Prostate gland (tissue), 2 donors: Measurements from ENCODE around the gene TMEM92. TPM values are rescaled to one million over a fixed set of nuclear protein-coding genes. Genes with fewer than 3 reads are reported as not detected.

Experiments
- DNase-seq: peaks from one replicate; pipeline ENCODE4 v3.0.0-alpha.2; 2019; ENCODE audit warnings: low spot score
- H3K27ac ChIP-seq, 2 donors: fragments of 200-600 bp; sonication (generic); 2 replicates each; pipeline ENCODE4 v1.5.1; 2017 to 2019
- H3K27me3 ChIP-seq: fragments of 200-600 bp; sonication (generic); replicated peaks from 2 replicates; pipeline ENCODE4 v1.5.1; 2019; ENCODE audit not compliant: insufficient read depth
- H3K36me3 ChIP-seq, 2 donors: fragments of 200-600 bp; sonication (generic); 1 replicate in 1 of 2; 2 replicates in 1 of 2; pipeline versions ENCODE4 v1.5.1 to v1.8.1; 2017 to 2019
- H3K4me1 ChIP-seq: fragments of 200-600 bp; sonication (generic); replicated peaks from 2 replicates; pipeline ENCODE4 v1.5.1; 2019
- H3K4me3 ChIP-seq, 2 donors: fragments of 200-600 bp; sonication (generic); 2 replicates each; pipeline ENCODE4 v1.5.1; 2017 to 2019
- H3K9me3 ChIP-seq: fragments of 200-600 bp; sonication (generic); 2 replicates; pipeline ENCODE4 v1.5.1; 2017
- CTCF ChIP-seq, 4 experiments: fragments of 200-600 bp in 2 of 4; fragments of 450-650 bp in 2 of 4; sonication (generic) in 2 of 4; IDR thresholded peaks; 1 replicate in 3 of 4; 2 replicates in 1 of 4; pipeline ENCODE4 v1.5.1; 2016 to 2019; ENCODE audit warnings: antibody characterized with exemption in 4 of 4, mild to moderate bottlenecking in 2 of 4, moderate library complexity in 2 of 4
- POLR2A ChIP-seq: fragments of 450-650 bp; IDR thresholded peaks from one replicate; pipeline ENCODE4 v1.6.1; 2016; ENCODE audit warnings: antibody characterized with exemption, mild to moderate bottlenecking
- POLR2AphosphoS5 ChIP-seq: sonication (generic); formaldehyde crosslinking; IDR thresholded peaks from one replicate; pipeline ENCODE4 v1.6.1; 2017; ENCODE audit warnings: antibody characterized with exemption
- WGBS: methylation state at CpG from one replicate; pipeline ENCODE4 v1.1.5; 2018; 5-methylcytosine and 5-hydroxymethylcytosine counted together
- intact Hi-C: fragments of 100-400 bp; cut with DNase I; formaldehyde crosslinking; loops from one replicate; pipeline ENCODE4 v1.14.2; 2022
- total RNA-seq, 2 donors: library from RNA; depleted of rRNA; stranded (reverse); fragments of >200 nt; gene quantifications; one replicate each; pipeline ENCODE4 v1.1.0, GENCODE V29; 2016

Gene TMEM92
- total RNA-seq, 2 donors from 2014 or later = 0.91 to 0.96 TPM

- intact Hi-C loops = no loop called here
- DNase-seq = no peak
These were observed 18.3 kb upstream of the TMEM92 start for GRCh38 chr17:50255766-50256635.

GRCh38 chr17:50256826-50257618 lies 17.2 kb upstream of the TMEM92 start:
- intact Hi-C loops = no loop called here

More at GRCh38 chr17:50255766-50256635, 18.3 kb upstream of the TMEM92 start:
- H3K9me3 ChIP-seq = no peaks in the 10 kb centered on the region
- no peak overlapping the region for H3K4me3 ChIP-seq
- TF ChIP-seq POLR2AphosphoS5 = no peak
- TF ChIP-seq POLR2A = no peak
- TF ChIP-seq CTCF (IDR thresholded peaks at IDR 0.05) = no peak
- no peak overlapping the region for H3K27ac ChIP-seq
- no peaks in the 10 kb centered on the region for H3K27me3 ChIP-seq
- H3K4me1 ChIP-seq = no peaks in the 10 kb centered on the region
- 82% methylated on average over 12 of the region's 12 CpGs for WGBS
- H3K36me3 ChIP-seq = no peaks in the 10 kb centered on the region

GRCh38 chr17:50257676-50258224 lies 16.5 kb upstream of the TMEM92 start:
- intact Hi-C loops = no loop called here
- no peak for DNase-seq
- H3K4me3 ChIP-seq = no peak overlapping the region
- no peaks in the 10 kb centered on the region for H3K36me3 ChIP-seq
- WGBS = 71% methylated on average over 15 of the region's 15 CpGs
- no peaks in the 10 kb centered on the region for H3K4me1 ChIP-seq
- TF ChIP-seq POLR2AphosphoS5 (no peak), CTCF (IDR thresholded peaks at IDR 0.05) (no peak), POLR2A (no peak)
- no peaks in the 10 kb centered on the region for H3K9me3 ChIP-seq
- no peak overlapping the region for H3K27ac ChIP-seq
- no peaks in the 10 kb centered on the region for H3K27me3 ChIP-seq

More at GRCh38 chr17:50256826-50257618, 17.2 kb upstream of the TMEM92 start:
- no peaks in the 10 kb centered on the region for H3K9me3 ChIP-seq
- no peak overlapping the region for H3K4me3 ChIP-seq
- TF ChIP-seq POLR2A (no peak), POLR2AphosphoS5 (no peak), CTCF (IDR thresholded peaks at IDR 0.05) (no peak)
- no peak overlapping the region for H3K27ac ChIP-seq
- 85% methylated on average over 10 of the region's 10 CpGs for WGBS
- no peak for DNase-seq
- H3K27me3 ChIP-seq = no peaks in the 10 kb centered on the region
- H3K4me1 ChIP-seq = no peaks in the 10 kb centered on the region
- no peaks in the 10 kb centered on the region for H3K36me3 ChIP-seq

- 70% methylated on average over 13 of the region's 13 CpGs for WGBS
- no peaks in the 10 kb centered on the region for H3K27me3 ChIP-seq
- H3K4me3 ChIP-seq = no peak overlapping the region
- DNase-seq = no peak
- no peaks in the 10 kb centered on the region for H3K36me3 ChIP-seq
- no peaks in the 10 kb centered on the region for H3K9me3 ChIP-seq
- H3K4me1 ChIP-seq = no peaks in the 10 kb centered on the region
- intact Hi-C loops = no loop called here
- TF ChIP-seq POLR2AphosphoS5 (no peak), POLR2A (no peak), CTCF (IDR thresholded peaks at IDR 0.05) (no peak)
- H3K27ac ChIP-seq = no peak overlapping the region
These were observed 15.4 kb upstream of the TMEM92 start for GRCh38 chr17:50258647-50259476.
